ENCODE data around the gene LPA.
A peak's percentile ranks its signal among the peaks of the same experiment; 100 is the strongest.
"Not testable (repeated sequence)": the region's sequence is repeated elsewhere in the genome, so short reads cannot be mapped to it uniquely, and the experiment has no call there.

The LPA gene

DNA sequence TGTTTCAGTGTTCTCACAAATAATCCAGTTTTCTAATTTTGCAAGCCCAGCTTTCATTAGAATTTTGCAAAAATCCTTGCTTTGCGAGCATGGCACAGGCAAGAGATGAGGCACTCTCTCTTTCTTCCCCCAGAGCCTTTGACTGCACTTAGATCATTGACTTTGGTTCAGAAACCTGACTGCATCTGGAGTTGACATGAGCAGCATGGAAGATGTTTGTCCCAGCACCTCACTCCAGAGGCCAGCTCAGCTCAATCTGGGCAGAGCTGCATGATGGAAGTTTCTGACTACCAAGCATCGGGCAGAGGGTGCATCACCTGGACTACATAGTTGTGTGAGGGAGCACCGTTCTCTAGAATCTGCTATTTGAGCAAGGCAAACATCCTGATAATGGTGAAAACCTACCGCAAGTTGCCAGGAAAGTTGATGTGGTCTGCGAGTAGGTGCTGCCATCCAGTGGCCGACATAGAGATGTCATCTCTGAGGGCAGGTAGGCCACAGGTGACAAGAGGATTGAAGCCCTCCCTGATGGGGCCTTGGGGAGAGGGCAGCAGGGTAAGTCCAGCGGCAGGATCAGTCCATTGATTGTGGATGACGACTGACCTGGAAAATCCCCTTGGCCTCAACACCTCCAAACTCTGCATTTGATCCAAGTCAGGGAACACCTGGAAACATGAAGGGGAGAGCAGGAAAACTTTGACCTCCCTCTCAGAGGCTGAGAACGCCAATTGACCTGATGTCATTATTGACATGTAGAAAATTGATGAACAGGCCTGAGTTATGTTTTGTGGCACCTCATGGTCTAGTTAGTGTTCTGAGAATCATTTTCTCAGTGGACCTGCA is 3.8 kb upstream of the LPA start:
- H3K4me3 ChIP-seq (ENCODE audit: low read depth, low read length), result no peak overlapping the region
- DNase-seq (ENCODE audit: low read depth), result no peak

DNA sequence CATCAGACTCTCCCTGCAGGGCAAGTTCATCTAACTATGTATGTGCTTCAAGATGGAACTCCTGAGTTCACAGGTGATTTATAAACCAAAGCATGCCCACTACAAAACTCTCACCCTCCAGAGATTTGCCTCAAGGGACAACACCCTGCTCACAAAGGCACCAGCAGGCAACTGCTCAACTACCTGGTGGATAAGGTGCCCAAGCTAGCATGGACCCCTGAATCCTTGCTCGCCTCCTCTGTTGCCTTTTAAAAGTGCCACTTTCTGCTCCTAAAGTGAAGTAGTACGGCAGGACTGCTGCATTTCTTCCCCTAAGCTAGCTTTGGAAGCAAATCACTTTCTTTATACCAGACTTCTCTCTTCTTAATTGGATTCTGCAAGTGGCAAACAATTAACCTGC is 1.2 kb downstream of the LPA start:
- DNase-seq (ENCODE audit: low read depth), result no peak

DNA sequence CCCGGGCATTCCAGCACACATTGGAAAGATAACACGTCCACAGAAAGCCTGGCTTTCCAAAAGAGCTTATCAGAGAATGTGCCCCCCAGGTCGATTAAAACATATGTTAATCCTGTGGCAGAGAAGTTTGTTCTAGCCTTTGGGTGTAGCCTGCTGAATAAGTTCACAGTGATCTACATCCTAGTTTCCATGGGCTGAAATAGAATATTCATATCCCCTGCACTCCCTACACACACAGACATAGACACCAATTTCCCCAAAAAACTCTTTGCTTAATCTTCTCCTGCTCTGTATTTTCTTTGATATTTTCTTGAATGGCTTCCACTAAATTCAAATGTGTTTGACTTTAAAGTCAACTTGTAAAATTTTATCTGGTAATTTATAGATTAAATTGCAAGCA is 1.6 kb downstream of the LPA start:
- no peak overlapping the region for H3K4me3 ChIP-seq (ENCODE audit: low read depth, low read length)
- no peak for DNase-seq (ENCODE audit: low read depth)

More for the DNA sequence above, 1.2 kb downstream of the LPA start:
- H3K4me3 ChIP-seq (ENCODE audit: low read depth, low read length), result no peak overlapping the region

DNA sequence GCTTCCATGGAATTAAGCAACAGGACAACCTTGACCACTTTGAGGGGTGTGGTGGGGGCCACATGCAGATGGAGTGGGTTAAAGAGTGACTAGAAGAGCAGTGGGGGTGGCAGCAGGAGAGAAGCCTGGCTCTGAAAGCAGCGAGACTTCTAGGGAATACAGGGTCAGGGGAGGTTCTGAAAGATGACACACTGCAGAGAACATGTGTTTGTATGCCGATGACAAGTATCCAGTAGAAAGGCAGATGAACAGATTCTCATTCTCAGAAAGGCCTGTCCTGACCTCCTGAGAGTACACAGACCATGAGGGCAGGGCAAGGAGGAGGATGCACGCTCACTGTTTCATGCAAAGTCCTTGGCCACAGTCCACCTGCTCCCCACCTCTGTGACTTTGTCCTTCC is 2.9 kb downstream of the LPA start:
- H3K4me3 ChIP-seq (ENCODE audit: low read depth, low read length), result no peak overlapping the region
- DNase-seq (ENCODE audit: low read depth), result no peak

DNA sequence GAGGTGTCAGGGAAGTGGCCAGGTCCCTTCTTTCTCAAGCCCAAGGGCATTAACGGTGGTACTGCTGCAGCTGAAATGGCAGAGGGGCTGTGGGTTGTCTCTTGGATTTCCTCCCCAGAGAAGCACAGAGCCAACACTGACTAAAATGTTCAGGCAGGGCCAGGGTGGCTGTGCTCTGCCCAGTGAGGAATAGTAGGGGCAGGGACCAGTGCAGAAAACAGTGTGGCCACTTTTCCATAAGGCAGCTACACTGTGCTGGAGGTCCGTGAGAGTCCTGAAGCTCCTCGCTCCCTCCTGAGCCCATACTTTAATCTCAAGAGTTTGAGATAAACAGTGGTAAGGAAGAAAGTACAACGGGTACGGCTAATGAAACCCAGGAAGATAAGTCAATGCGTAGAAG is 4.5 kb downstream of the LPA start:
- no peak overlapping the region for H3K4me3 ChIP-seq (ENCODE audit: low read depth, low read length)
- DNase-seq (ENCODE audit: low read depth), result no peak

DNA sequence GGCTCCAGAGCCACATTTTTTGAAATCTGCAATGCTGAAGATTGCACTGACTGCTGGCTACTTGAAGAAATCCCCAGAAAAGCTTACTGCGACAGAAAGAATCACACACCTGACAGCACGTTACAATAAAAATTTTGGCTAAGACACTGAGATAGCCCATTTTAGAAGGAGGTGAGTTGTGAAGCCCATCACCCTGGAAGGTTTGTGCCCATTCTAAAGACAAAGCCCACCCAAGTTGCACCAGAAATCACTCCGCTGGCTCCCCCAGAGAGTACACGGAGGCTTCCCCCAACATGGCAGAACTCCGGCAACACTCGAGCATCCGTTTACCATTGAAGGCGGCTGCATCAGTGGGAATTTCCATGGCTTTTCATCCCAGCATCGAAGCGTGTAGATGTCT is 29.4 kb downstream of the LPA start:
- DNase-seq (ENCODE audit: low read depth), result no peak

DNA sequence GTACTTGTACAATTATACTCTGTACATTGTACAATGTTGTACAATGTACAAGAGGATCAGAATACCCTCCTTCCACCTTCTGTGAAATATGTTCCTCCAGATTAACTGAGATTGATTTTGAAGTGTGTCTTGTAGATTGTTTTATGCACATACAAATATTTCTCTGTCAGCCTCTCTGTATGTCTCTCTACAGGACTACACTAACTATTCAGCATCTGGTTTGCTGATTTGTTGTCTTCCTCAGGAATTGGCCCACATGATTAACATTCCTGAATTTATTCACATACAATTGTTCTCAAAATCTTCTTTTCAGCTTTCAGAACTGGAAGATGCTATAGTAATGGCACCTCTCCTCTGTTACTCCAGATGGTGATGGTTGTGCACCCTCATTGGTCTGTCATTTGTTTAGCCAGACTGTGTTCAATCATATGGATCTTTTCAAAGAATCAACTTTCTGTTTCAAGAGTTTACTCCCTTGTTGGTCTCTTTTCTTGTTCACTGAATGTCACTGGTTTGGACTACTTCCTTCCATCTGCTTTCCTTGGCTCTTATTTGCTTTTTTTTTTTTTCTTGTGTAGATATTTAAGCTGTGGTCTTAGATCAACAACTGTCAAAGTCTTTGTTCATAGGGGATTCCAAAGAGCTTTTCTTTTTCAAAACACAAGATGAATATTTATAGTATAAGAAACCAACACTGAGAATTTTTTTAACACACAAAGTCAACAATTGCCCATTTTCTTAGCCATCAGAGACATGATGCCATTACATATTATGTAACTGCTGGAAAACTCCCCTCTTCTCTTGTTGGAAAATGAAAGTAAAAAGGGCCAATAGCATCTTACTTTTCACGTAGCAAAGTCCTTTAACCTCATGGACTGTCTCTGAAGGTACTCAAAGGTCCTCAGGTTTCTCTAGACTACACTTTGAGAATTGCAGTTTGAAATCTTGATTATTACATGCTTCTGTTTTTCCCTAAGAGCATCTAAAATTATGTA is 67.9 kb downstream of the LPA start:
- H3K4me3 ChIP-seq (ENCODE audit: low read depth, low read length), result no peak overlapping the region
- no peak for DNase-seq (ENCODE audit: low read depth)

More for the DNA sequence above, 29.4 kb downstream of the LPA start:
- no peak overlapping the region for H3K4me3 ChIP-seq (ENCODE audit: low read depth, low read length)

DNA sequence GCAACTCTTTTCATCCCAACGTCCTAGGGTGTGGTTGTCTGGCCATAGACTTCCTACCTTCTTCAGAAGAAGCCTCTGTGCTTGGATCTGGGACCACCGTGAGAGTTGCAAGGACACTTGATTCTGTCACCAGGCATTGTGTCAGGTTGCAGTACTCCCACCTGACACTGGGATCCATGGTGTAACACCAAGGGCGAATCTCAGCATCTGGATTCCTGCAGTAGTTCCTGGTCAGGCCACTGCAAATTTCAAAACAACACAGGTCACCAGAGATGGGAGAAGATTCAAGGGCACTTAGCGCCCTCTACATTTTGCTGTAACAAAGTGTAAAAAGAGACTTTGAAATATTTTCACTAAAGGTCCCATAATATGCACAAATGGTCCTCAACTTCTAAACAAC is 68.8 kb downstream of the LPA start:
- DNase-seq (ENCODE audit: low read depth); H3K4me3 ChIP-seq (ENCODE audit: low read depth, low read length): not testable (repeated sequence)

DNA sequence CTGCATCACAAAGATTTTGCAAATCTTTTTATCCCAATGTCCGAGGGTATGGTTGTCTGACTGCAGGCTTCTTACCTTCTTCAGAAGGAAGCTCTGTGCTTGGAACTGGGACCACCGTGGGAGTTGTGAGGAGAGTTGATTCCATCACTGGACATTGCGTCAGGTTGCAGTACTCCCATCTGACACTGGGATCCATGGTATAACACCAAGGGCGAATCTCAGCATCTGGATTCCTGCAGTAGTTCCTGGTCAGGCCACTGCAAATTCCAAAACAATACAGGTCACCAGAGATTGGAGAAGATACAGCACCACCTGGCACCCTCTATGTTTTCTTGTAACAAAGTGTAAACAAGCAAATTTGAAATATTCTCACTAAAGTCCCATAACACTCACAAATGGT is 77.7 kb downstream of the LPA start:
- H3K4me3 ChIP-seq (ENCODE audit: low read depth, low read length), result no peak overlapping the region
- DNase-seq (ENCODE audit: low read depth), result no peak

DNA sequence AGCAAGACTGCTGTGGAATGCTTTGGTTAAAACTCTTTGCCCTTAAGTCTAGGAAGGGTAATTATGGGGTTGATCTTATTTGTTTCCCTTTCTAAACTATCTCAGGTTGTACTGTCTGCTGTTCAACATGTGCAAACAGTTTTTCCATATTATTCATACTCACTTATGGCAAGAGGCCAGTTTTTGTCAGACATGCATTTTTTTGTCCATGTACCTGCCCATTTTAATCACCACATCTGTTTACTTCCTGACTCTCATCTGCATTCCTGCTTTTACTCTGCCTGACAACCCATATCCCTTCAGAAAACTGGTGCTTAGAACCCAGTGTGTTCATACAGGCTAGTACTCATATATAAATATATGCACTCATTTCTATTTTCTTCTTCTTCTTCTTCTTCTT is 80.3 kb downstream of the LPA start:
- H3K4me3 ChIP-seq (ENCODE audit: low read depth, low read length), result no peak overlapping the region

DNA sequence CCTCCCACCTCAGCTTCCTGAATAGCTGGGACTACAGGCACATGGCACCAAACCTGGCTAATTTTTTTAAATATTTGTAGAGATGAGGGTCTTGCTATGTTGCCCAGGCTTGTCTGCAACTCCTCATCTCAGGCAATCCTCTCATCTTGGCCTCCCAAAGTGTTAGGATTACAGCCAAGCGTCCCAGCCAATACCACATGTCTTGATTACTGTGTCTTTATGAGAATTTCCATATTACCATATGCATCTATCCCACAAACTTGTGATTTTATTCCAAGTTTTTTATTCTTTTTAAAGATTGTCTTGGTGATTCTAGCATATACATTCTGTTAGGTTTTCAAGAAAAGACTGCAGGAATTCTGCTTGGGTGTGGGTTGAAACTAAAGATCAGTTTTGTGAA is 82.7 kb downstream of the LPA start:
- DNase-seq (ENCODE audit: low read depth), result no peak
- no peak overlapping the region for H3K4me3 ChIP-seq (ENCODE audit: low read depth, low read length)

More for the DNA sequence above, 80.3 kb downstream of the LPA start:
- DNase-seq (ENCODE audit: low read depth), result no peak

DNA sequence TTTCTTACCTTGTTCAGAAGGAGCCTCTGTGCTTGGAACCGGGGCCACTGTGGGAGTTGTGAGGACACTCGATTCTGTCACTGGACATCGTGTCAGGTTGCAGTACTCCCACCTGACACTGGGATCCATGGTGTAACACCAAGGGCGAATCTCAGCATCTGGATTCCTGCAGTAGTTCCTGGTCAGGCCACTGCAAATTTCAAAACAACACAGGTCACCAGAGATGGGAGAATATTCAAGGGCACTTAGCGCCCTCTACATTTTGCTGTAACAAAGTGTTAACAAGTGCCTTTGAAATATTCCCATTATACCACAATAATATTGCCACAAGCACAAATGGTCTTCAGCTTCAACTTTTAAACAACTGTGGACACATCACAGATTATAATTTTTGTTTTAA is 85.6 kb downstream of the LPA start:
- H3K4me3 ChIP-seq (ENCODE audit: low read depth, low read length); DNase-seq (ENCODE audit: low read depth): not testable (repeated sequence)

DNA sequence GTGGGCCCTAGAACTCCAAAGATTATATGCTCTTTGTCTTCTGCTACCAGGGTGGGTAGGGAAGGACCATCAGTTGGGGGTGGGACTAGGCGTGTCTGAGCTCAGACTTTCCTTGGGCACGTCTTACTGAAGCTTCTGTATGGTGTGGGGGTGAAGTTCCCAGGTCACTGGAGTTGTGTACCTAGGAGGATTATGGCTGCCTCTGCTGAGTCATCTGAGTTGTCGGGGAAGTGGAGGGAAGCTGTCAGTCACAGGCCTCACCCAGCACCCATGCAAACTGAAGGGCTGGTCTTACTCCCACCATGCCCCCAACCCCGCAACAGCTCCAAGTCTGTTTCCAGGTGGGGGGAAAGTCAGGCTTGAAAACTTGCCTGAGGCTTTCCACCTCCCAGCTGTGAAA is 90.1 kb downstream of the LPA start:
- no peak overlapping the region for H3K4me3 ChIP-seq (ENCODE audit: low read depth, low read length)
- no peak for DNase-seq (ENCODE audit: low read depth)

DNA sequence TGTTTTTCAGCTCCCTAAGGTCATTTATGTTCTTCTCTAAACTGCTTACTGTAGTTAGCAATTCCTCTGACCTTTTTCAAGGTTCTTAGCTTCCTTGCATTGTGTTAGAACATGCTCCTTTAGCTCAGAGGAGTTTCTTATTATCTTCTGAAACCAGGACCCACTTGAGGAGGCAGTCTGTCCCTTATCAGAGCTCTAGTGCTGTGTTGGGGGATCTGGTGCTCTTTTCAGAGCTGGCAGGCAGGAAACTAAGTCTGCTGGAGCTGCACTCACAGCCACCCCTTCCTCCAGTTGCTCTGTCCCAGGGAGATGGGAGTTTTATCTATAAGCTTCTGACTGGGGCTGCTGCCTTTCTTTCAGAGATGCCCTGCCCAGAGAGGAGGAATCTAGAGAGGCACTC is 92.9 kb downstream of the LPA start:
- H3K4me3 ChIP-seq (ENCODE audit: low read depth, low read length); DNase-seq (ENCODE audit: low read depth): not testable (repeated sequence)

DNA sequence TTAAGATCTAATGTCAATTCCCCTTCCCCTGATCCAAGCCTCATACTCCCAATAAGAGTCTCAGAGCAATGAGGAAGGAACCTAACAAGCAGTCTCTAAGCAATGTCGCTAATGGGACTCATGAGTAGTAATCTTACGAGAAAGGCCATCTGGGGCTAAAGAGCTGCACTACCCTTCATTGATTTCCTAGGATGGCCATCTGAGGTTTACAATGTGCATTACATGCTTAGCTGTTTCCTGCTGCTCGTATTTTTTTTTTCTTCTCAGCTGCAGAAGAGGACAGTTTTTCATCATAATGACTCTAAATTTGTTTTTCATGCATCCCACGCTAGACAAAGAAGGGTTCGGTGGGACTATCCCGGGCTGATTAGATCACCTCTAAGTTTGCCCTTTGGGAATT is 119.3 kb downstream of the LPA start:
- H3K4me3 ChIP-seq (ENCODE audit: low read depth, low read length), result no peak overlapping the region
- no peak for DNase-seq (ENCODE audit: low read depth)

DNA sequence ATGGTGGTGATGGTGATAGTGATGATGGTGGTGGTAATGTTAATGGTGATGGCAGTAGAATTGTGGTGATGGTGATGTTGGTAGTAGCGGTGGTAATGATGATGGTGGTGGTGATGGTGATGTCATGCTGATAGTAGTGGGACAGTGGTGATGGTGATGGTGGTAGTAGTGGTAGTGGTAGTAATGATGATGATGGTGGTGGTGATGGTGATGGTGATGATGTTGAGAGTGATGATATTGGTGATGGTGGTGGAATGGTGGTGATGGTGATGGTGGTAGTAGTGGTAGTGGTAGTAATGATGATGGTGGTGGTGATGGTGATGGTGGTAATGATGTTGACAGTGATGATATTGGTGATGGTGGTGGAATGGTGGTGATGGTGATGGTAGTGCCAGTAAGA is 128.8 kb downstream of the LPA start:
- H3K4me3 ChIP-seq (ENCODE audit: low read depth, low read length), result no peak overlapping the region
- DNase-seq (ENCODE audit: low read depth), result no peak

DNA sequence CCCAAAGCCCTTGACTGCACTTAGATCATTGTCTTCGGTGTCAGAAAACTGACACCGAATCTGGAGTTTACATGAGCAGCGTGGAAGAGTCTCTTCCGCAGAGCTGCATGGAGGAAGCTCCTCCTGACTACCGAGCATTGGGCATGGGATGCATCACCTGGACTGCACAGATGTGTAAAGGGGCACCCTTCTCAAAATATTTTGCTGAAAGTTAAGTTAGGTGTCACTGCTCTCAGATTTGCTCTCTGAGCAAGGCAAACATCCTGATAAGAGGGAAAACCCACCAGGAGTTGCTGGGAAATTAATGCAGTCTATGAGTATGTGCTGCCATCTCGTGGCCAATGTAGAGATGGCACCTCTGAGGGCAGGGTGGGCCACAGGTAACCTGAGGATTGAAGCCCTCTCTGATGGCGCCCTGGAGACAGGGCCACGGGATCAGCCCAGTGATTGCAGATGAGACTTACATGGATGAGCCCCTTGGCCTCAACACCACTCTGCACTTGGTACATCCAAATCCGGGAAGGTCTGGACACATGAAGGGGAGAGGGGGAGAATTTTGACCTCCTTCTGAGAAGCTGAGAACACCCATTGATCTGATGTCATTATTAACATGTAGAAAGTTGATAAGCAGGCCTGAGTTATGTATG is 129.9 kb downstream of the LPA start:
- no peak for DNase-seq (ENCODE audit: low read depth)
- H3K4me3 ChIP-seq (ENCODE audit: low read depth, low read length), result peak overlapping the region; percentile 38

DNA sequence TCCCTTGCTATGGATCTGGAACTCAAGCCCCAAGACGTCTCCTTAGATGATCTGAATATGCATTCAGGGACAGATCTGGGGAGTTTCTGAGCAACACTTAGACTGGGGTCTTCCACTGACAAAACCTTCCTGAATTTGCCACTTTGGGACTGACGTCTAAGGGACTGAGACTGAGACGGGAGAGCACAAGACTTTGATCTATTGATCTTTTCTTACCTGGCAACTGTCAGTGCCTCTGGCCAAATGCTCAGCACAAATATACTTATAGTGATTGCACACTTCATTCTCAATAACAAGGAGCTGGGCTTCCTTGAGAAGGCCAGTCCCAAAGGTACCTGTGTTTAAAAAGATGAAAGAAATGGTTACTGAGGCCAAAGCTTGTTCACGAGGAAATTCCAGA is 131.8 kb downstream of the LPA start:
- no peak overlapping the region for H3K4me3 ChIP-seq (ENCODE audit: low read depth, low read length)
- no peak for DNase-seq (ENCODE audit: low read depth)

DNA sequence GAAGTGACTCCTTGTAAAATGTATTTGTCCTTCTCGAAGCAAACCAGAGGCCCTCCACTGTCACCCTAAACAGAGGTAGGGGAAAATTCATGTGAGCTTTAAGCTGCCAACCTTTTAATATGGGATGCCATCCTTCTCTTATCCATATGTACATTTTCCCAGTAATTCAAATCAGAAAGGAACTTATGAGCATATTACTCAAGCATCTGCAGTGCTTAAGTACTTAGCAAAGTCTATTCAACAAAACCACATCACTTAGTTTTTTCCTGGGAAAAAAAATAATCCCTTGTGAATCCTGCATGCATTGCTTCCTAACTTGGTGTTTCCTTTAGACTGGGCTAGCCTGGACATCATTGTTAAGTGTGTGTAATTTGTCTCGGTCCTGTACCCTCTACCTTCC is 132.2 kb downstream of the LPA start:
- H3K4me3 ChIP-seq (ENCODE audit: low read depth, low read length), result no peak overlapping the region
- DNase-seq (ENCODE audit: low read depth), result no peak

DNA sequence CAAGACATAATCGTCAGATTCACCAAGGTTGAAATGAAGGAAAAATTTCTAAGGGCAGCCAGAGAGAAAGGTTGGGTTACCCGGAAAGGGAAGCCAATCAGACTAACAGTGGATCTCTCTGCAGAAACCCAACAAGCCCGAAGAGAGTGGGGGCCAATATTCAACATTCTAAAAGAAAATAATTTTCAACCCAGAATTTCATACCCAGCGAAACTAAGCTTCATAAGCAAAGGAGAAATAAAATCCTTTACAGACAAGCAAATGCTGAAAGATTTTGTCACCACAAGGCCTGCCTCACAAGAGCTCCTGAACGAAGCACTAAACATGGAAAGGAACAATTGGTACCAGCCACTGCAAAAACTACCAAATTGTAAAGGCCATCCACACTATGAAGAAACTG is 134.6 kb downstream of the LPA start:
- H3K4me3 ChIP-seq (ENCODE audit: low read depth, low read length); DNase-seq (ENCODE audit: low read depth): not testable (repeated sequence)
